ENCODE data around the gene CHRNA3. TPM values are rescaled to one million over a fixed set of nuclear protein-coding genes. Genes with fewer than 3 reads are reported as not detected.

The CHRNA3 gene
- polyA plus RNA-seq, 2 of the 4 experiments (the other 2 are of a cell fraction) = 0.27 to 0.45 TPM

DNA sequence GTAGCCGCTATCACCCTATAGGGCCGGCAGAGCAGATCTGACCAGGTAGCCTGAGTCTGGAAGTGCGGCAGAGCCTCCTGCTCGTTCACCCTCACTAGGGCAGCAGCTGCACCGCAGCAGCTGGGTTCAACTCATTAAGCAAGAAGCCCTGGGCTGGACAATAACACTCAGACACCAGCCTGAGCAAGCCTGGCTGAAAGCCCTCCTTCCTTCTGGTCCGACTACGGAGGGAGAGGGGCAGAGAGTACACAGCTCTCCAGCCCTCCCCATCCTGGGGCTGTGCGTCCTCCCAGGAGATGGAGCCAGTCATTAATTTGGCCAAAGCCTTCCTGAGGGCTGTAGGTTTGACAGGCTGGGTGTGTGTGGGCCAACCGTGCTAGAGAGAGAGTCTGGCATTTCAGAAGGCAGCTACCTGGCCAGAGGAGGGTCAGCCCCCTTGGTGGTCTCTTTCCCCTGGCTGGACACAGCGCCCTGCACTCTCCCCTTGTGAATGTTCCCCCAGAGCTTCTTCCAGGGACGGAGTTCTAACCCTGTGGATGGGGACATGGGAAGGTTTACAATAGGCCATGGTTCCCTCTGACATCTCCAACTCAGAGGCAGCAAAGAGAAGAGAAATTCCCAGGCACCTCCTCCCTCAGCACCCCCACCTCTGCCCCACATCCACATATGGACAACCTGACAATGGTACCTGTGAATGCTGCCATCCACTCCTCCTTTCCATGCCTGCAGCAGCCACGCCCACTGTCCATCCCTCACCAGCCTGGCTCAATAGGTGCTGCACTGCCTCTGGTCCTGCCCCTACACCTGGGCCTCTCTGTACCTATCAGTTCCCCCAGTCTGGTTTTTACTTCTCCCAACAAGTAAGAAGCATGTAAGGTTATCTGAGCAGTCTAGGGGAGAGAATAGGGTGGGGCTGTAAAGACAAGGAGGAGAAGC lies 13.7 kb upstream of the CHRNA3 start (continued):
- TF ChIP-seq ZNF302 (CRISPR knock-in tag; IDR thresholded peaks at IDR 0.05) (no peak), PHF8 (IDR thresholded peaks at IDR 0.05; ENCODE audit: borderline replicate concordance, low read depth) (no peak), MAZ (IDR thresholded peaks at IDR 0.05; ENCODE audit: borderline replicate concordance, low read depth, low read length) (no peak)

DNA sequence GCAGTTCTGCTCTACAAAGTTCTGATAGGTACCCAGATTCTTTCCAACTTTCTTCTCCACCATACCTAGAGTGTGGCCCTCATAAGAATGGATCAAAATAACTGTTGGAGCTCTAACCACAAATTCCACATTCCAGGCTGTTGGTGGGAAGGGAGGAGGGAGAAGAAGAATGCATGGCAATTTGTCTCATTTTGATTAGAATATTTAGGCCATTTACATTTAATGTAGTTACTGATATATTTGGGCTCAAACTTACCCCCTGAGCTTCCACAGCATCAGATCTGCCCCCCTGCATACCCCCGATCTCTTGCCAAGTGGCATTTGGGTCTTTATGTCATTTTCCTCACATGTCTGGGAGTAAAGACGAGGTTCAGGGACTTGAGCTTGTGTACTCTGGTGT lies 12.6 kb upstream of the CHRNA3 start:
- TF ChIP-seq RCOR1 (IDR thresholded peaks at IDR 0.05; ENCODE audit: low read depth, low read length) = no peak
- TF ChIP-seq, protein P1, sequence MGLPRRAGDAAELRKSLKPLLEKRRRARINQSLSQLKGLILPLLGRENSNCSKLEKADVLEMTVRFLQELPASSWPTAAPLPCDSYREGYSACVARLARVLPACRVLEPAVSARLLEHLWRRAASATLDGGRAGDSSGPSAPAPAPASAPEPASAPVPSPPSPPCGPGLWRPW (IDR thresholded peaks at IDR 0.05) = no peak
- DNase-seq (ENCODE audit: low read depth in 1 of 2, low spot score in 1 of 2) = no peak
- Histone ChIP-seq H3K4me2 (no peak overlapping the region), H3K4me3 (no peak overlapping the region), H3K27ac (no peak overlapping the region), H3K9me3 (peaks cover 7% of the 10 kb centered on the region), H3K4me1 (no peaks in the 10 kb centered on the region)
- no peak for ATAC-seq
- no peak for FAIRE-seq
- POLR2A ChIA-PET = no interaction called here
- WGBS (ENCODE audit: missing lambda C conversion rate) = 56% methylated on average over 2 of the region's 2 CpGs
- CTCF ChIA-PET = interaction anchor here (1.0 to 15.4 kb wide), 5 partner anchors 9 to 118 kb away, joined by 4 to 224 read pairs (median 25); partner anchors contain the start of gene CHRNA3

DNA sequence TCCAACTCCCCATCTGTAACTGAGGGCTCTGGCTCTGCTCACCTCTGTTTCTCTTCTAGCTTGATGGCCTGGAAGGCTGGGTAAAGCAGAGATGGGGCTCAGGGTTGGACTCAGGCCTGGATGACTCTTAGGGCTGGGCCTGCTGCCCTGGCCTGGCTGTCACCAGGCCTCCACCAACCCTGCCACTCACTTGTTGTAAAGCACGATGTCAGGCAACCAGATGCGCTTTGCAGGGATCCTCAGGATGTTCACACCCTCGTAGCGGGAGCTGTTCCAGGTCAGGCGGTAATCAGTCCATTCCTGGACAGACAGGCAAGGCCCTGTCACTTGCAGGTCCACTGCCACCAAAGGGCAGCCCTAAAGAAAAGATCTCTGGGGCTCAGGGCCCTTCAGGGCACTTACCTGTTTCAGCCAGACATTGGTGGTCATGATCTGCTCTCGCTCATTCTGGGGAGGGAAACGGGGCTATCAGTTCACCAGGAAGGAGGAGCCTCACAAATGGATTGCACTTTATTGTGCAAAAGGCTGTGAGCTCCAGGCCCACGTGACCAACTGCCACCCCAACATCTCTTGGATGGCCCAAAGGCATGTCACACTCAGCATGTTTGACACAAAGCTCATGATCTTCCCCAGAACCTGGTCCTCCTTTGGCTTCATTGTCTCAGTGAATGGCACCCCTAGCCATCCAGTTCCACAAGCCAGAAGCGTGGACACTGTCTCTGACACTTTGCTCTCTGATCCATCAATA lies 10.3 kb upstream of the CHRNA3 start:
- ChIA-PET POLR2A (no interaction called here), CTCF (interaction anchor here (0.9 to 19.2 kb wide), 8 partner anchors 5 to 120 kb away, joined by 3 to 256 read pairs (median 6); partner anchors contain the start of genes CHRNA3 and CHRNB4)
- no peak for DNase-seq (ENCODE audit: low read depth in 1 of 2, low spot score in 1 of 2)
- 61% methylated on average over 9 of the region's 9 CpGs for WGBS (ENCODE audit: missing lambda C conversion rate)
- Histone ChIP-seq H3K9me3 (peaks cover 7% of the 10 kb centered on the region), H3K27ac (no peak overlapping the region), H3K4me1 (no peaks in the 10 kb centered on the region), H3K4me3 (no peak overlapping the region), H3K4me2 (no peak overlapping the region)
- no peak for ATAC-seq
- TF ChIP-seq GATA3 (IDR thresholded peaks at IDR 0.05; ENCODE audit: borderline replicate concordance) (no peak), HOXB13 (CRISPR knock-in tag; IDR thresholded peaks at IDR 0.05; ENCODE audit: low read depth) (no peak), FOXS1 (CRISPR knock-in tag; IDR thresholded peaks at IDR 0.05) (no peak)
- TF ChIP-seq, protein P2, sequence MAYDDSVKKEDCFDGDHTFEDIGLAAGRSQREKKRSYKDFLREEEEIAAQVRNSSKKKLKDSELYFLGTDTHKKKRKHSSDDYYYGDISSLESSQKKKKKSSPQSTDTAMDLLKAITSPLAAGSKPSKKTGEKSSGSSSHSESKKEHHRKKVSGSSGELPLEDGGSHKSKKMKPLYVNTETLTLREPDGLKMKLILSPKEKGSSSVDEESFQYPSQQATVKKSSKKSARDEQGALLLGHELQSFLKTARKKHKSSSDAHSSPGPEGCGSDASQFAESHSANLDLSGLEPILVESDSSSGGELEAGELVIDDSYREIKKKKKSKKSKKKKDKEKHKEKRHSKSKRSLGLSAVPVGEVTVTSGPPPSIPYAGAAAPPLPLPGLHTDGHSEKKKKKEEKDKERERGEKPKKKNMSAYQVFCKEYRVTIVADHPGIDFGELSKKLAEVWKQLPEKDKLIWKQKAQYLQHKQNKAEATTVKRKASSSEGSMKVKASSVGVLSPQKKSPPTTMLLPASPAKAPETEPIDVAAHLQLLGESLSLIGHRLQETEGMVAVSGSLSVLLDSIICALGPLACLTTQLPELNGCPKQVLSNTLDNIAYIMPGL (CRISPR knock-in tag; IDR thresholded peaks at IDR 0.05; ENCODE audit: borderline replicate concordance) = no peak
- TF ChIP-seq, protein P3, sequence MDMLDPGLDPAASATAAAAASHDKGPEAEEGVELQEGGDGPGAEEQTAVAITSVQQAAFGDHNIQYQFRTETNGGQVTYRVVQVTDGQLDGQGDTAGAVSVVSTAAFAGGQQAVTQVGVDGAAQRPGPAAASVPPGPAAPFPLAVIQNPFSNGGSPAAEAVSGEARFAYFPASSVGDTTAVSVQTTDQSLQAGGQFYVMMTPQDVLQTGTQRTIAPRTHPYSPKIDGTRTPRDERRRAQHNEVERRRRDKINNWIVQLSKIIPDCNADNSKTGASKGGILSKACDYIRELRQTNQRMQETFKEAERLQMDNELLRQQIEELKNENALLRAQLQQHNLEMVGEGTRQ (IDR thresholded peaks at IDR 0.05) = no peak
- no peak for FAIRE-seq

DNA sequence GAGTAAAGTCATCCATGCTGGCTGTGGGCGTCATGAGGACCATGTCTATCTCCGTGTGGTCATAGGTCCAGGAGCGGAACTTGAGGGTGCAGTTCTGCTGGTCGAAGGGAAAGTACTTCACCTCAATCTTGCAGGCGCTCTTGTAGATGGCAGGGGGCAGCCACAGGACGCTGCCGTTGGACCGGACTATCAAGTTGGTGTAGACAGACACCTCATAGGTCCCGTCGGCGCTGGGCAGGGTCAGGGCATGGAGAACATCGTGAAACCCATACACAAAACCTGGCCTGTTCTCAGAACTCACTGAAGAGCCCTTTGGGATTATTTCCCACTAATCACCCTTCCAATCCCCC lies 8.9 kb upstream of the CHRNA3 start:
- no peak overlapping the region for H3K27ac ChIP-seq
- DNase-seq (ENCODE audit: low read depth in 1 of 2, low spot score in 1 of 2) = no peak
- H3K4me3 ChIP-seq = no peak overlapping the region
- no peak for FAIRE-seq
- WGBS (ENCODE audit: missing lambda C conversion rate) = 73% methylated on average over 12 of the region's 12 CpGs
- no peak for TF ChIP-seq POLR2A (IDR thresholded peaks at IDR 0.05; ENCODE audit: low read length)
- TF ChIP-seq CEBPB (IDR thresholded peaks at IDR 0.05) = no peak
- TF ChIP-seq ZFP36 (IDR thresholded peaks at IDR 0.05; ENCODE audit: borderline replicate concordance, partially characterized antibody) = no peak
- no peak for TF ChIP-seq ZC3H11A (IDR thresholded peaks at IDR 0.05)
- TF ChIP-seq RCOR1 (IDR thresholded peaks at IDR 0.05; ENCODE audit: low read depth, low read length) = no peak
- TF ChIP-seq, protein P4, sequence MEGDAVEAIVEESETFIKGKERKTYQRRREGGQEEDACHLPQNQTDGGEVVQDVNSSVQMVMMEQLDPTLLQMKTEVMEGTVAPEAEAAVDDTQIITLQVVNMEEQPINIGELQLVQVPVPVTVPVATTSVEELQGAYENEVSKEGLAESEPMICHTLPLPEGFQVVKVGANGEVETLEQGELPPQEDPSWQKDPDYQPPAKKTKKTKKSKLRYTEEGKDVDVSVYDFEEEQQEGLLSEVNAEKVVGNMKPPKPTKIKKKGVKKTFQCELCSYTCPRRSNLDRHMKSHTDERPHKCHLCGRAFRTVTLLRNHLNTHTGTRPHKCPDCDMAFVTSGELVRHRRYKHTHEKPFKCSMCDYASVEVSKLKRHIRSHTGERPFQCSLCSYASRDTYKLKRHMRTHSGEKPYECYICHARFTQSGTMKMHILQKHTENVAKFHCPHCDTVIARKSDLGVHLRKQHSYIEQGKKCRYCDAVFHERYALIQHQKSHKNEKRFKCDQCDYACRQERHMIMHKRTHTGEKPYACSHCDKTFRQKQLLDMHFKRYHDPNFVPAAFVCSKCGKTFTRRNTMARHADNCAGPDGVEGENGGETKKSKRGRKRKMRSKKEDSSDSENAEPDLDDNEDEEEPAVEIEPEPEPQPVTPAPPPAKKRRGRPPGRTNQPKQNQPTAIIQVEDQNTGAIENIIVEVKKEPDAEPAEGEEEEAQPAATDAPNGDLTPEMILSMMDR (IDR thresholded peaks at IDR 0.05) = no peak
- TF ChIP-seq, protein P5, sequence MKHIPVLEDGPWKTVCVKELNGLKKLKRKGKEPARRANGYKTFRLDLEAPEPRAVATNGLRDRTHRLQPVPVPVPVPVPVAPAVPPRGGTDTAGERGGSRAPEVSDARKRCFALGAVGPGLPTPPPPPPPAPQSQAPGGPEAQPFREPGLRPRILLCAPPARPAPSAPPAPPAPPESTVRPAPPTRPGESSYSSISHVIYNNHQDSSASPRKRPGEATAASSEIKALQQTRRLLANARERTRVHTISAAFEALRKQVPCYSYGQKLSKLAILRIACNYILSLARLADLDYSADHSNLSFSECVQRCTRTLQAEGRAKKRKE (CRISPR knock-in tag; IDR thresholded peaks at IDR 0.05; ENCODE audit: low read depth) = no peak
- no peak for TF ChIP-seq FOSB (CRISPR knock-in tag; IDR thresholded peaks at IDR 0.05)
- TF ChIP-seq ZSCAN20 (CRISPR knock-in tag; IDR thresholded peaks at IDR 0.05) = no peak
- no peak for TF ChIP-seq RAD21 (conservative IDR thresholded peaks at IDR 0.05 in 1 of 2, IDR thresholded peaks at IDR 0.05 in 1 of 2)
- TF ChIP-seq EP300 (IDR thresholded peaks at IDR 0.05) = no peak
- no peak overlapping the region for H3K4me2 ChIP-seq
- no peaks in the 10 kb centered on the region for H3K4me1 ChIP-seq
- ATAC-seq = no peak
- peaks cover 7% of the 10 kb centered on the region for H3K9me3 ChIP-seq
- ChIA-PET CTCF (interaction anchor here (0.5 to 19.2 kb wide), 6 partner anchors 5 to 204 kb away, joined by 3 to 256 read pairs (median 116); partner anchors contain the start of genes CHRNA3 and CHRNB4), POLR2A (no interaction called here)
